ENCODE data around the gene NFIA.

NFIA gene

DNA sequence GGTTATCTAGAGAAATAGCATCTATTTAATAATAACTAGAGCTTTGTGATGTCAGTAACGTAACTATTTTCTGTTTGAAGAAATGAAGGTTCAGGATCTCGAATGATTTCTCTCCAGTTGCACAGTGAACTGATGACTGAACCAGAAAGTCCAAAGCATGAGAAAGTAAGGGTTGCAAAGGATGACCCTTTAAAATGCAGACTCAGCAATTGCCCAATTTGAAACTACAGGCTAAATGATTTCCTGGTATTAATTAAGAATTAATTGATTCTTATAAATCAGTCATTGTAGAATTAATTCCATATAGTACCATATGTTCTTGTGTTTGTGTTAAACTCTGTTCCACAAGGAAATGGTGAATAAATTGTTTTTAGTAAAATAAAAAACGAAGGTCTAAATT is 318.6 kb downstream of the NFIA start:
- no peak overlapping the region for H4K12ac ChIP-seq (ENCODE audit: low read depth, low read length)
- H3K36me3 ChIP-seq (ENCODE audit: control insufficient read depth in 1 of 2, insufficient read depth in 2 of 2, low read length in 2 of 2) = no peaks in the 10 kb centered on the region
- no peak overlapping the region for H3K14ac ChIP-seq (ENCODE audit: low read length)
- no peak overlapping the region for H3K4me2 ChIP-seq (ENCODE audit: low read length)
- no peak overlapping the region for H2AFZ ChIP-seq (ENCODE audit: insufficient read depth, low read length, poor library complexity)
- no CpG with 5 or more reads among the region's 3 CpGs for WGBS (ENCODE audit: extremely low coverage, insufficient coverage, insufficient read length)
- H3K9ac ChIP-seq (ENCODE audit: low read length) = no peak overlapping the region
- no peaks in the 10 kb centered on the region for H3K79me1 ChIP-seq (ENCODE audit: low read length)
- no peaks in the 10 kb centered on the region for H3K4me1 ChIP-seq (ENCODE audit: control insufficient read depth in 1 of 2, insufficient read depth in 2 of 2, low read length in 2 of 2)
- no peak overlapping the region for H3K18ac ChIP-seq (ENCODE audit: low read length)
- DNase-seq = no peak
- H3K9me3 ChIP-seq (ENCODE audit: insufficient read depth, low read depth, low read length) = no peaks in the 10 kb centered on the region
- no peak overlapping the region for H3K27ac ChIP-seq (ENCODE audit: low read depth, low read length)
- H2BK120ac ChIP-seq (ENCODE audit: insufficient read depth, low read length, poor library complexity) = no peak overlapping the region
- H3K4me3 ChIP-seq (ENCODE audit: low read depth, low read length) = no peak overlapping the region
- no peak overlapping the region for H2BK12ac ChIP-seq (ENCODE audit: low read length)
- H4K91ac ChIP-seq (ENCODE audit: low read depth, low read length) = no peak overlapping the region
- H3K79me2 ChIP-seq (ENCODE audit: control insufficient read depth, insufficient read depth, low read length, poor library complexity) = no peaks in the 10 kb centered on the region
- no peaks in the 10 kb centered on the region for H3K27me3 ChIP-seq (ENCODE audit: insufficient read depth, low read length)
- H2AK5ac ChIP-seq (ENCODE audit: low read length) = no peak overlapping the region
- H2BK5ac ChIP-seq (ENCODE audit: low read depth, low read length, poor library complexity) = no peak overlapping the region
- no peak overlapping the region for H4K8ac ChIP-seq (ENCODE audit: low read depth, low read length)
- no peak overlapping the region for H3K23ac ChIP-seq (ENCODE audit: low read length)
- H3K4ac ChIP-seq (ENCODE audit: low read depth, low read length) = no peak overlapping the region

- H3K36me3 ChIP-seq (ENCODE audit: control insufficient read depth in 1 of 2, insufficient read depth in 2 of 2, low read length in 2 of 2) = no peaks in the 10 kb centered on the region
These were observed 321.6 kb downstream of the NFIA start for GRCh38 chr1:61403679-61404596.

DNA sequence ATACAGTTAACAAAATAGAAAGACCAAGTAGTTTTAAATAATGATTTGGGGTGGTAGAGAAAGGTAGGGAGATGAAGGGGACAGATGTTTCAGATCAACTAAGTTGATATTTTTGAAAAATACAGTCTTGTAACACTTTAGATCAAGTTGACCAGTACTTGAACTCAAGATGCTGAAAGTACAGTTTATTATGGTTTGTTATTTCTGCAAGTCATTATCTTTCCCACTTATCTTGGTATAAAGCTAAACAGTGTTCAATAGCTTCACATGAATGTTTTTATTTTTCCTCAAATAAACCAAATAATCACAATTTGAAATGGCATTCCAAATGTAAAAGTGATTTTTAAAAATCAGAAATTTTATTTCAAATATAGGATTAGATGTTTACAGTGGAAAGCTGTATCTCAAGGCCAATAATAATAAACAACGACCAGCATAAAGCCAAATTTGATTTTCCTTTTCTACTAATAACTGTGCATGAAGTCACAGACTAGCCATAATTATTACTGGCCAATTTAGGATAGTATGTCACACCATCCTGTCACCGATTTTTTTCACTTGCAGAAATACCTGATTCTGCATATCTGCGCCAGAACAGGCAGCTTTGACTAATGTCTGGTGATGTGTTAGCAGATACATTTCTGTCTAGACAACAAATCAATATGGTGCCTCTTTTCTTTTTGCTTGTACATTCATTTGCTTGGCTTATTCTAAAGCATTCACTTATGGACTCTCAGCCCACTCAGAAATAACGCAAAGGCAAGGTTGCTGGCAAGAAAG is 322.4 kb downstream of the NFIA start:
- no peak overlapping the region for H3K4me2 ChIP-seq (ENCODE audit: low read length)
- no peaks in the 10 kb centered on the region for H3K36me3 ChIP-seq (ENCODE audit: control insufficient read depth in 1 of 2, insufficient read depth in 2 of 2, low read length in 2 of 2)
- H3K4ac ChIP-seq (ENCODE audit: low read depth, low read length) = no peak overlapping the region
- WGBS (ENCODE audit: extremely low coverage, insufficient coverage, insufficient read length) = no CpG with 5 or more reads among the region's 4 CpGs
- H3K27ac ChIP-seq (ENCODE audit: low read depth, low read length) = no peak overlapping the region
- H2BK120ac ChIP-seq (ENCODE audit: insufficient read depth, low read length, poor library complexity) = no peak overlapping the region
- no peak overlapping the region for H3K14ac ChIP-seq (ENCODE audit: low read length)
- H3K79me1 ChIP-seq (ENCODE audit: low read length) = no peaks in the 10 kb centered on the region
- no peak overlapping the region for H3K4me3 ChIP-seq (ENCODE audit: low read depth, low read length)
- no peak overlapping the region for H4K8ac ChIP-seq (ENCODE audit: low read depth, low read length)
- no peak overlapping the region for H4K12ac ChIP-seq (ENCODE audit: low read depth, low read length)
- no peak overlapping the region for H3K9ac ChIP-seq (ENCODE audit: low read length)
- no peak overlapping the region for H2AK5ac ChIP-seq (ENCODE audit: low read length)
- DNase-seq = no peak
- H3K79me2 ChIP-seq (ENCODE audit: control insufficient read depth, insufficient read depth, low read length, poor library complexity) = no peaks in the 10 kb centered on the region
- no peak overlapping the region for H3K18ac ChIP-seq (ENCODE audit: low read length)
- no peak overlapping the region for H3K23ac ChIP-seq (ENCODE audit: low read length)
- no peak overlapping the region for H2AFZ ChIP-seq (ENCODE audit: insufficient read depth, low read length, poor library complexity)
- H3K4me1 ChIP-seq (ENCODE audit: control insufficient read depth in 1 of 2, insufficient read depth in 2 of 2, low read length in 2 of 2) = no peaks in the 10 kb centered on the region
- no peak overlapping the region for H2BK5ac ChIP-seq (ENCODE audit: low read depth, low read length, poor library complexity)
- H3K27me3 ChIP-seq (ENCODE audit: insufficient read depth, low read length) = no peaks in the 10 kb centered on the region
- no peak overlapping the region for H4K91ac ChIP-seq (ENCODE audit: low read depth, low read length)
- no peak overlapping the region for H2BK12ac ChIP-seq (ENCODE audit: low read length)
- peaks cover 2% of the 10 kb centered on the region for H3K9me3 ChIP-seq (ENCODE audit: insufficient read depth, low read depth, low read length)

More at GRCh38 chr1:61403679-61404596, 321.6 kb downstream of the NFIA start:
- Histone ChIP-seq H3K4me2 (ENCODE audit: low read length) (no peak overlapping the region), H4K12ac (ENCODE audit: low read depth, low read length) (no peak overlapping the region), H3K14ac (ENCODE audit: low read length) (no peak overlapping the region), H4K91ac (ENCODE audit: low read depth, low read length) (no peak overlapping the region), H3K18ac (ENCODE audit: low read length) (no peak overlapping the region), H3K79me2 (ENCODE audit: control insufficient read depth, insufficient read depth, low read length, poor library complexity) (no peaks in the 10 kb centered on the region), H3K9me3 (ENCODE audit: insufficient read depth, low read depth, low read length) (peaks cover 2% of the 10 kb centered on the region), H3K79me1 (ENCODE audit: low read length) (no peaks in the 10 kb centered on the region), H2BK5ac (ENCODE audit: low read depth, low read length, poor library complexity) (no peak overlapping the region), H2AK5ac (ENCODE audit: low read length) (no peak overlapping the region), H3K4me1 (ENCODE audit: control insufficient read depth in 1 of 2, insufficient read depth in 2 of 2, low read length in 2 of 2) (no peaks in the 10 kb centered on the region), H3K9ac (ENCODE audit: low read length) (no peak overlapping the region), H3K4ac (ENCODE audit: low read depth, low read length) (no peak overlapping the region), H3K27me3 (ENCODE audit: insufficient read depth, low read length) (no peaks in the 10 kb centered on the region), H2BK120ac (ENCODE audit: insufficient read depth, low read length, poor library complexity) (no peak overlapping the region), H2AFZ (ENCODE audit: insufficient read depth, low read length, poor library complexity) (no peak overlapping the region), H3K27ac (ENCODE audit: low read depth, low read length) (no peak overlapping the region), H4K8ac (ENCODE audit: low read depth, low read length) (no peak overlapping the region), H2BK12ac (ENCODE audit: low read length) (no peak overlapping the region), H3K4me3 (ENCODE audit: low read depth, low read length) (no peak overlapping the region), H3K23ac (ENCODE audit: low read length) (no peak overlapping the region)
- WGBS (ENCODE audit: extremely low coverage, insufficient coverage, insufficient read length) = no CpG with 5 or more reads among the region's 12 CpGs
- DNase-seq = no peak

- Histone ChIP-seq H3K14ac (ENCODE audit: low read length) (no peak overlapping the region), H2AFZ (ENCODE audit: insufficient read depth, low read length, poor library complexity) (no peak overlapping the region), H3K27ac (ENCODE audit: low read depth, low read length) (no peak overlapping the region), H2BK120ac (ENCODE audit: insufficient read depth, low read length, poor library complexity) (no peak overlapping the region), H3K79me1 (ENCODE audit: low read length) (no peaks in the 10 kb centered on the region), H3K18ac (ENCODE audit: low read length) (no peak overlapping the region), H3K23ac (ENCODE audit: low read length) (no peak overlapping the region), H3K9ac (ENCODE audit: low read length) (no peak overlapping the region), H2BK12ac (ENCODE audit: low read length) (no peak overlapping the region), H3K27me3 (ENCODE audit: insufficient read depth, low read length) (no peaks in the 10 kb centered on the region), H3K4me2 (ENCODE audit: low read length) (no peak overlapping the region), H3K9me3 (ENCODE audit: insufficient read depth, low read depth, low read length) (peaks cover 2% of the 10 kb centered on the region), H2BK5ac (ENCODE audit: low read depth, low read length, poor library complexity) (no peak overlapping the region), H3K79me2 (ENCODE audit: control insufficient read depth, insufficient read depth, low read length, poor library complexity) (no peaks in the 10 kb centered on the region), H3K4me3 (ENCODE audit: low read depth, low read length) (no peak overlapping the region), H2AK5ac (ENCODE audit: low read length) (no peak overlapping the region), H4K91ac (ENCODE audit: low read depth, low read length) (no peak overlapping the region), H3K36me3 (ENCODE audit: control insufficient read depth in 1 of 2, insufficient read depth in 2 of 2, low read length in 2 of 2) (no peaks in the 10 kb centered on the region), H3K4ac (ENCODE audit: low read depth, low read length) (no peak overlapping the region), H4K8ac (ENCODE audit: low read depth, low read length) (no peak overlapping the region), H4K12ac (ENCODE audit: low read depth, low read length) (no peak overlapping the region), H3K4me1 (ENCODE audit: control insufficient read depth in 1 of 2, insufficient read depth in 2 of 2, low read length in 2 of 2) (no peaks in the 10 kb centered on the region)
- WGBS (ENCODE audit: extremely low coverage, insufficient coverage, insufficient read length) = no CpG with 5 or more reads among the region's 10 CpGs
- no peak for DNase-seq
These were observed 324.1 kb downstream of the NFIA start for GRCh38 chr1:61406467-61406866.

All from trophoblast cell (in vitro differentiated cells and primary cell).